Neural cell (in vitro differentiated cells): ENCODE measurements around the gene CRIM1. TPM values are rescaled to one million over a fixed set of nuclear protein-coding genes. Genes with fewer than 3 reads are reported as not detected.

Experiments used
- H2AFZ ChIP-seq: fragments of 200-600, 300-800 bp; sonication (generic), shearing (Covaris generic); 2 replicates; pipeline ENCODE4 v1.6.0; 2014; ENCODE audit warnings: low read depth, mild to moderate bottlenecking, antibody characterized with exemption, low read length, moderate library complexity
- H3F3A ChIP-seq: fragments of 200-600 bp; shearing (Covaris generic); 2 replicates; pipeline ENCODE4 v1.6.1; 2016; ENCODE audit warnings: mild to moderate bottlenecking, moderate library complexity, mixed read lengths, antibody characterized with exemption, low read length; ENCODE audit not compliant: insufficient read depth, poor library complexity, severe bottlenecking
- H3K27ac ChIP-seq: fragments of 200-600, 300-800 bp; sonication (generic), shearing (Covaris generic); 2 replicates; pipeline ENCODE4 v1.5.1; 2014; ENCODE audit warnings: mild to moderate bottlenecking, low read length, moderate library complexity
- H3K27me3 ChIP-seq: fragments of 300-800, 200-600 bp; sonication (generic), shearing (Covaris generic); 2 replicates; pipeline ENCODE4 v1.6.0; 2014; ENCODE audit warnings: mild to moderate bottlenecking, low read depth, low read length, moderate library complexity; ENCODE audit not compliant: insufficient read depth
- H3K36me3 ChIP-seq: fragments of 300-800, 200-600 bp; sonication (generic), shearing (Covaris generic); 2 replicates; pipeline ENCODE4 v1.5.1; 2014; ENCODE audit warnings: mild to moderate bottlenecking, antibody characterized with exemption, low read length, moderate library complexity; ENCODE audit not compliant: insufficient read depth
- H3K4me2 ChIP-seq: fragments of 300-800, 200-600 bp; sonication (generic), shearing (Covaris generic); 2 replicates; pipeline ENCODE4 v1.6.0; 2014; ENCODE audit warnings: mild to moderate bottlenecking, low read length
- H3K4me3 ChIP-seq: fragments of 300-800, 200-600 bp; sonication (generic), shearing (Covaris generic); 2 replicates; pipeline ENCODE4 v1.5.1; 2014; ENCODE audit warnings: mild to moderate bottlenecking, low read length, moderate library complexity
- H3K79me2 ChIP-seq: fragments of 200-600 bp; shearing (Covaris generic); replicated peaks from 2 replicates; pipeline ENCODE4 v1.6.0; 2014; ENCODE audit warnings: mild to moderate bottlenecking, low read length, moderate library complexity; ENCODE audit not compliant: insufficient read depth
- H3K9ac ChIP-seq: fragments of 300-800, 200-600 bp; sonication (generic), shearing (Covaris generic); 2 replicates; pipeline ENCODE4 v1.6.1; 2016; ENCODE audit warnings: mild to moderate bottlenecking, low read length, mixed read lengths
- H3K9me2 ChIP-seq: fragments of 200-600 bp; shearing (Covaris generic); 2 replicates; pipeline ENCODE4 v1.6.1; 2016; ENCODE audit warnings: mild to moderate bottlenecking, low read length, mixed read lengths; ENCODE audit not compliant: insufficient read depth
- H3K9me3 ChIP-seq: fragments of 200-600, 300-800 bp; sonication (generic), shearing (Covaris generic); 2 replicates; pipeline ENCODE4 v1.6.1; 2016; ENCODE audit warnings: mild to moderate bottlenecking, mixed run types, low read length, moderate library complexity, mixed read lengths
- H4K20me1 ChIP-seq: fragments of 200-600 bp; shearing (Covaris generic); 2 replicates; pipeline ENCODE4 v1.6.1; 2016; ENCODE audit warnings: mild to moderate bottlenecking, mixed run types; ENCODE audit not compliant: insufficient read depth
- CTCF ChIP-seq: fragments of 450-650 bp; IDR thresholded peaks from 2 replicates; pipeline ENCODE4 v1.5.1; 2014; ENCODE audit warnings: antibody characterized with exemption, mild to moderate bottlenecking, moderate library complexity; ENCODE audit not compliant: poor library complexity, severe bottlenecking
- EP300 ChIP-seq: fragments of 450-650 bp; conservative IDR thresholded peaks from 2 replicates; pipeline ENCODE4 v1.6.1; 2014; ENCODE audit warnings: antibody characterized with exemption, mild to moderate bottlenecking, moderate library complexity; ENCODE audit not compliant: poor library complexity, severe bottlenecking
- EZH2 ChIP-seq: fragments of 200-600, 300-800 bp; shearing (Covaris generic), sonication (generic); IDR thresholded peaks from 2 replicates; pipeline ENCODE4 v1.6.1; 2014; ENCODE audit warnings: antibody characterized with exemption, low read length, borderline replicate concordance, mild to moderate bottlenecking; ENCODE audit not compliant: insufficient read depth, poor library complexity, severe bottlenecking
- MXI1 ChIP-seq: fragments of 450-650 bp; conservative IDR thresholded peaks from 2 replicates; pipeline ENCODE4 v1.6.1; 2014; ENCODE audit warnings: antibody characterized with exemption, mild to moderate bottlenecking; ENCODE audit not compliant: poor library complexity, severe bottlenecking
- POLR2AphosphoS5 ChIP-seq: IDR thresholded peaks from 2 replicates; pipeline ENCODE4 v1.6.1; 2012
- RAD21 ChIP-seq: fragments of 450-650 bp; conservative IDR thresholded peaks from 2 replicates; pipeline ENCODE4 v1.6.1; 2014; ENCODE audit warnings: antibody characterized with exemption, mild to moderate bottlenecking, moderate library complexity
- SMC3 ChIP-seq: fragments of 450-650 bp; conservative IDR thresholded peaks from 2 replicates; pipeline ENCODE4 v1.6.1; 2014; ENCODE audit warnings: antibody characterized with exemption, mild to moderate bottlenecking, moderate library complexity; ENCODE audit not compliant: poor library complexity
- TAF1 ChIP-seq: IDR thresholded peaks from 2 replicates; pipeline ENCODE4 v1.6.1; 2012; ENCODE audit warnings: low read depth
- polyA plus RNA-seq: library from polyadenylated mRNA; depleted of rRNA; stranded (reverse); fragments of >200 nt; gene quantifications from 2 replicates; pipeline ENCODE4 v1.2.3, GENCODE V29; 2014
- TF ChIP-seq, protein P1 (sequence below): IDR thresholded peaks from 2 replicates; pipeline ENCODE4 v1.6.1; 2012; ENCODE audit warnings: borderline replicate concordance

The CRIM1 gene
- polyA plus RNA-seq, 1 donor from 2014 or later, result 6.7 TPM

- Histone ChIP-seq H3K36me3 (no peaks in the 10 kb centered on the region), H3K27ac (no peak overlapping the region), H3K27me3 (no peaks in the 10 kb centered on the region), H3K9me3 (no peaks in the 10 kb centered on the region), H3K79me2 (no peaks in the 10 kb centered on the region), H3K9me2 (no peaks in the 10 kb centered on the region), H3K4me3 (no peak overlapping the region), H3K4me2 (no peak overlapping the region), H4K20me1 (no peaks in the 10 kb centered on the region), H3K9ac (no peak overlapping the region), H3F3A (no peaks in the 10 kb centered on the region), H2AFZ (no peak overlapping the region)
- TF ChIP-seq EZH2, result no peak
- TF ChIP-seq SMC3, result no peak
- TF ChIP-seq EP300, result no peak
- TF ChIP-seq, protein P1, sequence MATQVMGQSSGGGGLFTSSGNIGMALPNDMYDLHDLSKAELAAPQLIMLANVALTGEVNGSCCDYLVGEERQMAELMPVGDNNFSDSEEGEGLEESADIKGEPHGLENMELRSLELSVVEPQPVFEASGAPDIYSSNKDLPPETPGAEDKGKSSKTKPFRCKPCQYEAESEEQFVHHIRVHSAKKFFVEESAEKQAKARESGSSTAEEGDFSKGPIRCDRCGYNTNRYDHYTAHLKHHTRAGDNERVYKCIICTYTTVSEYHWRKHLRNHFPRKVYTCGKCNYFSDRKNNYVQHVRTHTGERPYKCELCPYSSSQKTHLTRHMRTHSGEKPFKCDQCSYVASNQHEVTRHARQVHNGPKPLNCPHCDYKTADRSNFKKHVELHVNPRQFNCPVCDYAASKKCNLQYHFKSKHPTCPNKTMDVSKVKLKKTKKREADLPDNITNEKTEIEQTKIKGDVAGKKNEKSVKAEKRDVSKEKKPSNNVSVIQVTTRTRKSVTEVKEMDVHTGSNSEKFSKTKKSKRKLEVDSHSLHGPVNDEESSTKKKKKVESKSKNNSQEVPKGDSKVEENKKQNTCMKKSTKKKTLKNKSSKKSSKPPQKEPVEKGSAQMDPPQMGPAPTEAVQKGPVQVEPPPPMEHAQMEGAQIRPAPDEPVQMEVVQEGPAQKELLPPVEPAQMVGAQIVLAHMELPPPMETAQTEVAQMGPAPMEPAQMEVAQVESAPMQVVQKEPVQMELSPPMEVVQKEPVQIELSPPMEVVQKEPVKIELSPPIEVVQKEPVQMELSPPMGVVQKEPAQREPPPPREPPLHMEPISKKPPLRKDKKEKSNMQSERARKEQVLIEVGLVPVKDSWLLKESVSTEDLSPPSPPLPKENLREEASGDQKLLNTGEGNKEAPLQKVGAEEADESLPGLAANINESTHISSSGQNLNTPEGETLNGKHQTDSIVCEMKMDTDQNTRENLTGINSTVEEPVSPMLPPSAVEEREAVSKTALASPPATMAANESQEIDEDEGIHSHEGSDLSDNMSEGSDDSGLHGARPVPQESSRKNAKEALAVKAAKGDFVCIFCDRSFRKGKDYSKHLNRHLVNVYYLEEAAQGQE, result peak; percentile 31
Observed at GRCh38 chr2:36326286-36326685, 29.3 kb upstream of the CRIM1 start.

GRCh38 chr2:36329251-36329650 lies 26.3 kb upstream of the CRIM1 start:
- H2AFZ ChIP-seq, result no peak overlapping the region
- H3F3A ChIP-seq, result no peaks in the 10 kb centered on the region
- H3K79me2 ChIP-seq, result no peaks in the 10 kb centered on the region
- no peak overlapping the region for H3K9ac ChIP-seq
- no peak overlapping the region for H3K4me3 ChIP-seq
- no peaks in the 10 kb centered on the region for H3K9me2 ChIP-seq
- no peak overlapping the region for H3K4me2 ChIP-seq
- no peaks in the 10 kb centered on the region for H4K20me1 ChIP-seq
- H3K27ac ChIP-seq, result no peak overlapping the region
- H3K27me3 ChIP-seq, result no peaks in the 10 kb centered on the region
- H3K9me3 ChIP-seq, result no peaks in the 10 kb centered on the region
- no peaks in the 10 kb centered on the region for H3K36me3 ChIP-seq
- TF ChIP-seq MXI1 (no peak), EP300 (no peak), POLR2AphosphoS5 (no peak), SMC3 (no peak), EZH2 (no peak), RAD21 (no peak), TAF1 (no peak), CTCF (no peak)
- TF ChIP-seq, protein P1, result no peak
